Ovary (tissue), 3 donors: ENCODE data around the gene MYBPH.

Source experiments
- POLR2A ChIP-seq: fragments of 450-650 bp; IDR thresholded peaks from one replicate; pipeline ENCODE4 v1.6.1; 2017; ENCODE audit warnings: antibody characterized with exemption, mild to moderate bottlenecking, moderate library complexity
- TF ChIP-seq, protein P1 (sequence below), 3 donors: fragments of 450-650 bp in 2 of 3; fragments of 200-600 bp in 1 of 3; IDR thresholded peaks; one replicate each; pipeline versions ENCODE4 v1.5.1 to v1.8.0; 2016 to 2022; ENCODE audit warnings: antibody characterized with exemption in 3 of 3, mild to moderate bottlenecking in 1 of 3
- donor health status: DM: no; HTN: no; CAD: no.

DNA sequence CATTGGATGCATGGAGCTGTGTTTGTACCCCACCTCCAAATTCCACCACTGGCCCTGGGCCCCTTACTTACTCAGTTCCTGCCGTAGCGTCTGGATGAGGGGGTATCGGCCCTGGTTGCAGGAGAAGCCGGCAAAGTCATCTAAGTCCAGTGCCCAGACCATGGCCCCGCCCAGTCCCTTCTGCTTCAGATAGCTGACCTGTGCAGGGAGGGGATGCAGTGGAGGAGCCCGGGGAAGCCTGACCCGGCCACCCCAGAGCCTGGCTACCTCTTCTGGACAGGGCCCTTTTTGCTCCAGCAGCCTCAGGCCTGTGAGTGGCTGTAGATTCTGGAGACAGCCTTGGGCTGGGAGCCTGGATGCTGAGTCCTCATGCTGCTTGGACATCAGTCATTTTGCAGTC is 42.0 kb upstream of the MYBPH start:
- TF ChIP-seq, protein P1, sequence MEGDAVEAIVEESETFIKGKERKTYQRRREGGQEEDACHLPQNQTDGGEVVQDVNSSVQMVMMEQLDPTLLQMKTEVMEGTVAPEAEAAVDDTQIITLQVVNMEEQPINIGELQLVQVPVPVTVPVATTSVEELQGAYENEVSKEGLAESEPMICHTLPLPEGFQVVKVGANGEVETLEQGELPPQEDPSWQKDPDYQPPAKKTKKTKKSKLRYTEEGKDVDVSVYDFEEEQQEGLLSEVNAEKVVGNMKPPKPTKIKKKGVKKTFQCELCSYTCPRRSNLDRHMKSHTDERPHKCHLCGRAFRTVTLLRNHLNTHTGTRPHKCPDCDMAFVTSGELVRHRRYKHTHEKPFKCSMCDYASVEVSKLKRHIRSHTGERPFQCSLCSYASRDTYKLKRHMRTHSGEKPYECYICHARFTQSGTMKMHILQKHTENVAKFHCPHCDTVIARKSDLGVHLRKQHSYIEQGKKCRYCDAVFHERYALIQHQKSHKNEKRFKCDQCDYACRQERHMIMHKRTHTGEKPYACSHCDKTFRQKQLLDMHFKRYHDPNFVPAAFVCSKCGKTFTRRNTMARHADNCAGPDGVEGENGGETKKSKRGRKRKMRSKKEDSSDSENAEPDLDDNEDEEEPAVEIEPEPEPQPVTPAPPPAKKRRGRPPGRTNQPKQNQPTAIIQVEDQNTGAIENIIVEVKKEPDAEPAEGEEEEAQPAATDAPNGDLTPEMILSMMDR (IDR thresholded peaks at IDR 0.05) = no peak
- TF ChIP-seq POLR2A = no peak
